Measurements from ENCODE around the gene NTRK3. TPM values are rescaled to one million over a fixed set of nuclear protein-coding genes. Genes with fewer than 3 reads are reported as not detected.

The NTRK3 gene
- total RNA-seq, 1 donor from 2014 or later, result not detected

DNA sequence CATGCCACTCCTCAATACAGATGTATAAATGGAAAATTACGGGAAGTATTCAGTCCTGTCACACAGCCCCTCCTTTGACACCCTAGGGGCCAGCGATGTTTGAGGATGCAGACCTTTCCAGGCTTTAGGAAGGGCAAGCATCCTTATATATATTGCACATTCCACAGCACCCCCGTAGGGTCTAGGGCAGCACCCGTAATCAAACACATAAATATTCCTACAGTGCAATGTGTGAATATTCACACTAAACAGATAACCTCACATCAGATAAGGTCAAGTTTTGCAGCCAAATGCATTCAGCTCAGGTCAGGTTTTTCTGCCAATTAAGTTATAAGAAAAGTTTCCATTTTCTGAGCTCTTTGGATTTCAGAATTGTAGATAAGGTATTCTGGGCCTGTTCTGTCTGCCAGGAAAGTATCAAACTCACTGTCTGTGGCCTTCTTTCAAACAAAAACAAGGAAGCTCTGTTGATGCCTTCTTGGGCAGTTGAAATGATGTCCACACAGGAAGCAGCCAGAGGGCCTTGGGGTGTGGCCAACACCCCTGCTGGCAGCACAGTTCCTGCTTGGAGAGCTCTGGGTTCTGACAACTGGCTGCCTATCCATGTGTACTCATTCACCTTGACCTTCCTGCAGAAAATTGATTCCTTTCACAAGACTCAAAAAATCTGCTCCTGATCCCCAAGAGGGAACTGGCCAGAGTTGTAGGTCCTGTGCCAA, 427.0 kb downstream of the NTRK3 start:
- Mint-ChIP-seq H3K4me3 (ENCODE audit: low read depth) (no peak overlapping the region), H3K4me1 (ENCODE audit: low read depth) (peaks cover 3% of the 10 kb centered on the region), H3K36me3 (ENCODE audit: insufficient read depth) (no peaks in the 10 kb centered on the region), H3K27me3 (peaks cover 48% of the 10 kb centered on the region), H3K27ac (no peak overlapping the region), H3K9me3 (ENCODE audit: low read depth) (no peaks in the 10 kb centered on the region)
- TF ChIP-seq CTCF (IDR thresholded peaks at IDR 0.05; ENCODE audit: unreplicated experiment), result no peak
- DNase-seq (ENCODE audit: low spot score, unreplicated experiment), result no peak

GRCh38 chr15:87828608-87829007, 427.9 kb downstream of the NTRK3 start:
- Mint-ChIP-seq H3K4me3 (ENCODE audit: low read depth) (no peak overlapping the region), H3K4me1 (ENCODE audit: low read depth) (peaks cover 3% of the 10 kb centered on the region), H3K36me3 (ENCODE audit: insufficient read depth) (no peaks in the 10 kb centered on the region), H3K9me3 (ENCODE audit: low read depth) (no peaks in the 10 kb centered on the region), H3K27ac (no peak overlapping the region), H3K27me3 (peaks cover 50% of the 10 kb centered on the region)
- no peak for DNase-seq (ENCODE audit: low spot score, unreplicated experiment)
- no peak for TF ChIP-seq CTCF (IDR thresholded peaks at IDR 0.05; ENCODE audit: unreplicated experiment)

DNA sequence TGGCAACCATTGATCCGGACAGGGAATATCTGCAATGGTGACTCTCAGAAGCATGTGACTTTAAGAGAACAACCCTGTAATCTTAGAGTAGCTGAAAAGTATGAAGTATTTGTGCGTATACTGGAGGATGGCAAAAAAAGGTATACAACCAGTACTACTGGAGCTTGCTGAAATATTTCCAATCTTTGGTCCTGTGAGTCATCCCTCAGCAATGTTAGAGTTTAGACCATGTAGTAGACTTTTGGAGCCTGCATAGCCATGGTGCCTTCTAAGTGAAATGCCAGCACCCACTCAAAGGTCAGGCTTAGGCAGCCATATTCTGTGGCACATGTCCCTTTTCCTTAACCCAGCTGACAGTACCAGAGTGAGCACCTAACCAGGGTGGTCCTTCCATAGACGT, 429.4 kb downstream of the NTRK3 start:
- Mint-ChIP-seq H3K36me3 (ENCODE audit: insufficient read depth) (no peaks in the 10 kb centered on the region), H3K4me3 (ENCODE audit: low read depth) (no peak overlapping the region), H3K27me3 (peaks cover 44% of the 10 kb centered on the region), H3K9me3 (ENCODE audit: low read depth) (no peaks in the 10 kb centered on the region), H3K27ac (no peak overlapping the region), H3K4me1 (ENCODE audit: low read depth) (peaks cover 3% of the 10 kb centered on the region)
- DNase-seq (ENCODE audit: low spot score, unreplicated experiment), result no peak
- TF ChIP-seq CTCF (IDR thresholded peaks at IDR 0.05; ENCODE audit: unreplicated experiment), result no peak

DNA sequence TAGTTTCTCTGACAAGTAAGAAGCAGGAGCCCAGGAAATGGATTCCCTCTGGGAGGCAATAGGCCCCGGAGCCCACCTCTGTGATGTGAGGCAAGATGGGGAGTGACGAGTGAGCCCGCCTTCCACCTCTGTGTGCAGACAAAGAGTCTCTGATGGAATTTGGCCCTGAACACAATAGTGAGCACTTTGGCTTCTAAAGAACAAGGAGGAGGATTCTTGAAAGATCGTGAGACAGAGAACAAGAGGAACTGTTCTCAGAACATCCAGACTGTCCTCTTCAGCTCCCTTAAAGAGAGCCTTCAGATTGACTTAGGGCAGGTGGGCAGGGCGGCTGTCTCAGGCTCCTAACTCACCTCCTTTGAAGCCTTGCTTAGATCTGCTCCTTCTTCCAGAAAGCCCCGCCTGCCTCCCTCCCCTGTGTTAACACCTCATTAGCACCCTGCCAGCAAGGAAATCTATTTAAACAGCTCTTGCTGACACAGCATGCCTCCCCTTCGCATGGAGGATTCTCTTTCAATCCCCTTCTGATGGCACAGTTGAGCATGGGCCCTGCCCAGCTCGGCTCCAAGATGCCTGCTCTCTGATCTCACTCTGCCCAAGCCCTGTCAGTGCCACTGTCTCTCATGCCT, 430.3 kb downstream of the NTRK3 start:
- no peak overlapping the region for H3K27ac Mint-ChIP-seq
- no peak for DNase-seq (ENCODE audit: low spot score, unreplicated experiment)

DNA sequence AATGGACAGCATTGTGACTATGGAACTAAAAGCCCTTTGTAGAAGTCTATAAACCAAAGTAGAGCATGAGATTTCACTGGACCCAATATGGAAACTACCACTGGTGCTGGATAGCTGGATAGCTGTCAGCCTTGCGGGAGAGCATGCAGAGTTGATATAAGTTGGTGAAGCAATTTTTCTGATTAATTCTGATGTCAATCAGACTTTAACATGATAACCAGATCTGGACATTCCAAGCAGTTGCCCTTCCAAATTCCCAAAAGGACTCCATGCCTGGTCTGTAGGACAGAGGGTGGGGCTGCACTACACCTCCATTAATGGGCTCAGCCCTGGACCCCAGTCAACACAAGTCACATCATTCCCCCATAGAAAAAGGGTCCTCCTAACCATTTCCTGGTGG, 437.8 kb downstream of the NTRK3 start:
- no peak for TF ChIP-seq CTCF (IDR thresholded peaks at IDR 0.05; ENCODE audit: unreplicated experiment)
- no peak for DNase-seq (ENCODE audit: low spot score, unreplicated experiment)
- Mint-ChIP-seq H3K36me3 (ENCODE audit: insufficient read depth) (no peaks in the 10 kb centered on the region), H3K27me3 (peaks cover 9% of the 10 kb centered on the region), H3K4me1 (ENCODE audit: low read depth) (no peaks in the 10 kb centered on the region), H3K4me3 (ENCODE audit: low read depth) (no peak overlapping the region), H3K9me3 (ENCODE audit: low read depth) (no peaks in the 10 kb centered on the region), H3K27ac (no peak overlapping the region)

More for the DNA sequence above, 430.3 kb downstream of the NTRK3 start:
- TF ChIP-seq CTCF (IDR thresholded peaks at IDR 0.05; ENCODE audit: unreplicated experiment), result no peak
- Mint-ChIP-seq H3K4me1 (ENCODE audit: low read depth) (peaks cover 3% of the 10 kb centered on the region), H3K4me3 (ENCODE audit: low read depth) (no peak overlapping the region), H3K36me3 (ENCODE audit: insufficient read depth) (no peaks in the 10 kb centered on the region), H3K9me3 (ENCODE audit: low read depth) (no peaks in the 10 kb centered on the region), H3K27me3 (peaks cover 44% of the 10 kb centered on the region)

All from progenitor cell of endocrine pancreas (in vitro differentiated cells).